Endothelial cell of umbilical vein (primary cell): Measurements from ENCODE around the gene WNT4. TPM values are rescaled to one million over a fixed set of nuclear protein-coding genes. Genes with fewer than 3 reads are reported as not detected.

Experiments used
- BruUV-seq: library from RNA; stranded (reverse); fragments of 400-500 nt; replicated peaks from 2 replicates; lab custom pipeline; 2021; lab: Mats Ljungman, UMichigan
- CTCF ChIA-PET: fragments of 300-600, 350-600 bp; sonication (Branson Sonifier 250); formaldehyde crosslinking; loops from one replicate; lab custom pipeline; 2021; ENCODE audit warnings: antibody characterized with exemption, inconsistent platforms; lab: Charles Lee
- POLR2A ChIA-PET: fragments of 300-600, 350-600 bp; sonication (Branson Sonifier 250); formaldehyde crosslinking; loops from one replicate; lab custom pipeline; 2021; ENCODE audit warnings: antibody characterized with exemption, inconsistent platforms; lab: Charles Lee
- DNase-seq: peaks from one replicate; pipeline ENCODE4 v3.0.0-alpha.2; 2011; ENCODE audit warnings: low read depth, low spot score
- FAIRE-seq: peaks from 2 replicates; lab custom pipeline; 2011; peaks lifted over from hg19 to GRCh38; lab: Jason Lieb, UNC
- H2AFZ ChIP-seq: 2 replicates; pipeline ENCODE4 v1.6.0; 2012; ENCODE audit warnings: low read depth, low read length, control low read depth, inconsistent platforms
- H3K27ac ChIP-seq: 2 replicates; pipeline ENCODE4 v1.5.1; 2011; ENCODE audit warnings: low read depth, mild to moderate bottlenecking, control low read depth, low read length, moderate library complexity; ENCODE audit not compliant: insufficient read depth
- H3K27me3 ChIP-seq, 2 experiments: 2 replicates each; pipeline versions ENCODE4 v1.6.0 to v1.6.1; 2011; ENCODE audit warnings: low read length in 2 of 2, mixed read lengths in 1 of 2; ENCODE audit not compliant: control insufficient read depth in 2 of 2, insufficient read depth in 2 of 2
- H3K36me3 ChIP-seq, 2 experiments: 2 replicates in 1 of 2; 3 replicates in 1 of 2; pipeline ENCODE4 v1.5.1; 2011; ENCODE audit warnings: low read length in 2 of 2, mild to moderate bottlenecking in 1 of 2, moderate library complexity in 1 of 2; ENCODE audit not compliant: control insufficient read depth in 2 of 2, insufficient read depth in 2 of 2; ENCODE audit errors: extremely low read depth in 1 of 2
- H3K4me1 ChIP-seq: 3 replicates; pipeline ENCODE4 v1.5.1; 2011; ENCODE audit warnings: mild to moderate bottlenecking, low read length; ENCODE audit not compliant: control insufficient read depth, insufficient read depth; ENCODE audit errors: extremely low read depth
- H3K4me2 ChIP-seq: 2 replicates; pipeline ENCODE4 v1.6.1; 2011; ENCODE audit warnings: low read length, control low read depth, mixed read lengths; ENCODE audit not compliant: insufficient read depth
- H3K4me3 ChIP-seq, 3 experiments: fragments of 200-600 bp in 1 of 3; sonication (generic), shearing (Covaris generic) in 1 of 3; replicated peaks in 1 of 3; 2 replicates each; pipeline ENCODE4 v1.5.1; 2011 to 2016; ENCODE audit warnings: control low read depth in 3 of 3, low read length in 3 of 3, mild to moderate bottlenecking in 2 of 3, inconsistent platforms in 1 of 3, low read depth in 1 of 3, moderate library complexity in 1 of 3; ENCODE audit not compliant: insufficient read depth in 1 of 3
- H3K79me2 ChIP-seq: 2 replicates; pipeline ENCODE4 v1.6.0; 2012; ENCODE audit warnings: low read length, inconsistent platforms; ENCODE audit not compliant: control insufficient read depth, insufficient read depth
- H3K9ac ChIP-seq: replicated peaks from 2 replicates; pipeline ENCODE3; 2011; ENCODE audit warnings: low read length, control low read depth; ENCODE audit not compliant: insufficient read depth; ENCODE audit errors: extremely low read depth
- H3K9me1 ChIP-seq: replicated peaks from 3 replicates; pipeline ENCODE4 v1.6.0; 2011; ENCODE audit warnings: mild to moderate bottlenecking, low read length; ENCODE audit not compliant: control insufficient read depth, insufficient read depth; ENCODE audit errors: extremely low read depth
- H3K9me3 ChIP-seq: replicated peaks from 2 replicates; pipeline ENCODE4 v1.5.1; 2012; ENCODE audit warnings: low read length, inconsistent platforms; ENCODE audit not compliant: control insufficient read depth, insufficient read depth
- H4K20me1 ChIP-seq: replicated peaks from 2 replicates; pipeline ENCODE3; 2011; ENCODE audit warnings: mild to moderate bottlenecking, low read length; ENCODE audit not compliant: control insufficient read depth, insufficient read depth; ENCODE audit errors: extremely low read depth
- EZH2 ChIP-seq: IDR thresholded peaks from 2 replicates; pipeline ENCODE4 v1.6.1; 2012; ENCODE audit warnings: borderline replicate concordance, low read depth, mild to moderate bottlenecking, moderate library complexity, low read length, inconsistent platforms; ENCODE audit not compliant: severe bottlenecking
- FOS ChIP-seq: IDR thresholded peaks from 2 replicates; pipeline ENCODE4 v1.6.1; 2011; ENCODE audit warnings: mild to moderate bottlenecking, low read length, moderate library complexity, borderline replicate concordance; ENCODE audit not compliant: insufficient read depth
- GATA2 ChIP-seq: IDR thresholded peaks from 2 replicates; pipeline ENCODE4 v1.7.0; 2011; ENCODE audit warnings: low read depth, mild to moderate bottlenecking, moderate library complexity, mixed read lengths, low read length; ENCODE audit not compliant: insufficient read length, insufficient read depth
- MYC ChIP-seq: IDR thresholded peaks from one replicate; pipeline ENCODE4 v1.6.1; 2011; ENCODE audit warnings: mild to moderate bottlenecking, low read depth, low read length
- POLR2A ChIP-seq: IDR thresholded peaks from 2 replicates; pipeline ENCODE4 v1.6.1; 2012; ENCODE audit warnings: low read depth, mild to moderate bottlenecking, control low read depth, low read length
- dilution Hi-C: fragments of 300-500 bp; cut with MboI; formaldehyde crosslinking; loops from one replicate; pipeline ENCODE4 v1.15.0; 2019; ENCODE audit warnings: low sequenced_read_pairs; ENCODE audit not compliant: extremely low pct_ligation_motif_present
- intact Hi-C: fragments of 100-400 bp; cut with micrococcal nuclease; formaldehyde crosslinking; loops from one replicate; pipeline ENCODE4 v1.10.0; 2022
- polyA plus RNA-seq, 4 experiments: library from polyadenylated mRNA; depleted of rRNA in 3 of 4; stranded (reverse) in 3 of 4; unstranded in 1 of 4; fragments of >200 nt; gene quantifications; 2 replicates each; pipeline versions ENCODE4 v1.2.1 to v1.2.3, GENCODE V29; 2011 to 2012; ENCODE audit warnings: missing spikeins in 1 of 4
- total RNA-seq: library from RNA; stranded (reverse); gene quantifications from 2 replicates; pipeline ENCODE4 v1.2.3, GENCODE V29; 2021
- TF ChIP-seq, protein P1 (sequence below), 2 donors: IDR thresholded peaks; 1 replicate in 1 of 2; 2 replicates in 1 of 2; pipeline ENCODE4 v1.5.1; 2011; ENCODE audit warnings: low read length in 2 of 2, mild to moderate bottlenecking in 2 of 2, moderate library complexity in 2 of 2, control low read depth in 1 of 2, inconsistent platforms in 1 of 2, low read depth in 1 of 2; ENCODE audit not compliant: insufficient read depth in 1 of 2; ENCODE audit errors: extremely low read depth in 1 of 2

Gene WNT4
- total and polyA plus RNA-seq, 2 donors (not counting 3 experiments of a cell fraction or from before 2014, with no cell fraction given) = 0.06 TPM; not detected in 1

DNA sequence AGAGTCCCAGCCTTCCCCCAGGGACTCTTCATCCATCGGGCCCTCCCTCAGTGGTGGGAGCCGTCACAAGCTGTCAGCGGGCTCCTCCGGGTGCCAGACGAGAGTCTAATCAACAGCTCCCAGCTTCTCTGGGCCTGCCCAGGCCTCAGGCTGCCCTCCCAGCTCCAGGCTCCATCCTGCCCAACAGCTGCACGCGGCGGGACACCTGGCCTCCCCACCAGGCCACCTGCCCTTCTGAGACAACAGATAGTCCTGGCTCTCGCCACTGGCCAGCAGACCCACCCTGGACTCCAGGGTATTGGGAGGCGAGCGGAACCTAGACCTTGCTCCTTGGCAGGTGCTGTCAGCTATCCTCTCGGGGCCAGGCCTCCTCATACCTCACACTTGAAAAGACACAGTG is 3.1 kb downstream of the WNT4 start:
- CTCF ChIA-PET = interaction anchor here (1.0 to 6.3 kb wide), 3 partner anchors 8 to 34 kb away, joined by 4 to 54 read pairs (median 7); no protein-coding TSS in a partner anchor

More for the DNA sequence above, 3.1 kb downstream of the WNT4 start:
- Histone ChIP-seq H3K27ac (no peak overlapping the region), H3K9me1 (no peaks in the 10 kb centered on the region), H3K4me2 (no peak overlapping the region), H3K36me3 (no peaks in the 10 kb centered on the region), H3K9ac (no peak overlapping the region), H3K9me3 (no peaks in the 10 kb centered on the region), H2AFZ (no peak overlapping the region), H3K4me3 (no peak overlapping the region), H4K20me1 (no peaks in the 10 kb centered on the region), H3K79me2 (no peaks in the 10 kb centered on the region), H3K4me1 (peaks cover 4% of the 10 kb centered on the region), H3K27me3 (peaks cover 25 to 27% of the 10 kb centered on the region in 2 experiments)
- no peak for FAIRE-seq
- TF ChIP-seq, protein P1, sequence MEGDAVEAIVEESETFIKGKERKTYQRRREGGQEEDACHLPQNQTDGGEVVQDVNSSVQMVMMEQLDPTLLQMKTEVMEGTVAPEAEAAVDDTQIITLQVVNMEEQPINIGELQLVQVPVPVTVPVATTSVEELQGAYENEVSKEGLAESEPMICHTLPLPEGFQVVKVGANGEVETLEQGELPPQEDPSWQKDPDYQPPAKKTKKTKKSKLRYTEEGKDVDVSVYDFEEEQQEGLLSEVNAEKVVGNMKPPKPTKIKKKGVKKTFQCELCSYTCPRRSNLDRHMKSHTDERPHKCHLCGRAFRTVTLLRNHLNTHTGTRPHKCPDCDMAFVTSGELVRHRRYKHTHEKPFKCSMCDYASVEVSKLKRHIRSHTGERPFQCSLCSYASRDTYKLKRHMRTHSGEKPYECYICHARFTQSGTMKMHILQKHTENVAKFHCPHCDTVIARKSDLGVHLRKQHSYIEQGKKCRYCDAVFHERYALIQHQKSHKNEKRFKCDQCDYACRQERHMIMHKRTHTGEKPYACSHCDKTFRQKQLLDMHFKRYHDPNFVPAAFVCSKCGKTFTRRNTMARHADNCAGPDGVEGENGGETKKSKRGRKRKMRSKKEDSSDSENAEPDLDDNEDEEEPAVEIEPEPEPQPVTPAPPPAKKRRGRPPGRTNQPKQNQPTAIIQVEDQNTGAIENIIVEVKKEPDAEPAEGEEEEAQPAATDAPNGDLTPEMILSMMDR (IDR thresholded peaks at IDR 0.05; ENCODE audit: extremely low read depth in 1 of 2, insufficient read depth in 1 of 2, low read depth in 1 of 2, low read length in 2 of 2) = no peak
- TF ChIP-seq POLR2A (no peak), GATA2 (no peak), EZH2 (no peak), MYC (no peak), FOS (no peak)
- no peak for DNase-seq
- BruUV-seq = no TSS peak
- intact Hi-C loops = no loop called here
- POLR2A ChIA-PET = no interaction called here
- dilution Hi-C loops = no loop called here
